ENCODE measurements around the gene GULP1. TPM values are rescaled to one million over a fixed set of nuclear protein-coding genes. Genes with fewer than 3 reads are reported as not detected.
A peak's percentile ranks its signal among the peaks of the same experiment; 100 is the strongest.

Gene GULP1
- total and polyA plus RNA-seq, 2 of the 4 experiments (the other 2 are of a cell fraction) = 24.4 to 40.1 TPM

DNA sequence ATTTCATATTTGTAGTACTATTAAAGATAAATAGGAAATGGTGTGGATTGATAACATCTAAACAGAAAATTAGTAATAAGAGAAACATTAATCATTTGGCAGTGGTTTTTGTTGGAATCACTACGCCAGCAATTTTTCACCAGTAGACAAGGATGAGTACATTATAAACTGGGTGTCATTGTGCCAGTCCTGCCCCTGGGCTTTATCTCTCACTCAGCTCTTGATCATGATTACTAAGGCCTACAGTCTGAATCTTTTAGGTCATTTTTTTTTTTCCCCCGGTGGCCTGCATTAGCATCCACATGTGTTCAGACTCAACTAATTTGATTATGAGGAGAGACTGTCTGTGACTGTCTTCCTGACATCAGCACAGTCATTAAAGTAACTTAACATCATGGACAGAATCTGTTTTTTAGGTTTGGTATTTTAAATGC, 16.2 kb downstream of the GULP1 start:
- Histone ChIP-seq H3K18ac (ENCODE audit: low read depth, low read length) (peak overlapping the region; percentile 58; the same call in 1 of the 2 replicates), H2BK120ac (ENCODE audit: low read depth, low read length) (no peak overlapping the region; the same call in 1 of the 2 replicates), H2BK15ac (ENCODE audit: low read depth, low read length) (no peak overlapping the region), H3K9ac (ENCODE audit: low read depth, low read length) (no peak overlapping the region), H3K14ac (replicated peaks; ENCODE audit: low read depth, low read length) (0 out of 2 replicates have a peak overlapping the region, but pooled peaks have one; percentile 25), H2AFZ (replicated peaks; ENCODE audit: low read length, poor library complexity) (no peak overlapping the region), H3K4ac (ENCODE audit: low read depth, low read length) (no peak overlapping the region), H3K4me1 (ENCODE audit: control insufficient read depth, insufficient read depth, low read length) (peaks cover 13% of the 10 kb centered on the region), H2AK9ac (replicated peaks; ENCODE audit: low read depth, low read length, poor library complexity) (no peak overlapping the region), H3K36me3 (ENCODE audit: control insufficient read depth, insufficient read depth, low read length) (no peaks in the 10 kb centered on the region), H3K56ac (ENCODE audit: extremely low read depth, insufficient read depth, low read length) (no peak overlapping the region), H3K4me3 (ENCODE audit: insufficient read depth, low read depth, low read length) (no peak overlapping the region), H2BK5ac (ENCODE audit: low read depth, low read length, poor library complexity, severe bottlenecking) (no peak overlapping the region), H3K23ac (ENCODE audit: low read depth, low read length) (no peak overlapping the region; the same call in 1 of the 2 replicates), H3K4me2 (ENCODE audit: low read depth, low read length) (no peak overlapping the region), H3K9me3 (ENCODE audit: control insufficient read depth, insufficient read depth, low read length) (no peaks in the 10 kb centered on the region), H2BK20ac (ENCODE audit: low read depth, low read length) (peak overlapping the region; percentile 14; the same call in 1 of the 2 replicates), H3K27me3 (ENCODE audit: control insufficient read depth, insufficient read depth, low read length) (no peaks in the 10 kb centered on the region), H4K5ac (ENCODE audit: low read depth, low read length) (no peak overlapping the region), H4K20me1 (ENCODE audit: insufficient read depth, low read length) (no peaks in the 10 kb centered on the region), H3K9me1 (ENCODE audit: insufficient read depth, low read length) (peaks cover 7% of the 10 kb centered on the region; the same call in 1 of the 2 replicates), H2AK5ac (ENCODE audit: low read depth, low read length) (no peak overlapping the region), H4K8ac (ENCODE audit: low read depth in 2 of 2, low read length in 2 of 2) (peak overlapping the region in 1 of 2 experiments; percentile 76; a peak in 1 of 4 replicates), H3K79me1 (ENCODE audit: low read depth in 1 of 2, low read length in 2 of 2) (peaks cover 49 to 69% of the 10 kb centered on the region in 2 experiments), H4K91ac (ENCODE audit: insufficient read depth, low read depth, low read length) (no peak overlapping the region), H3K27ac (ENCODE audit: insufficient read depth, low read length) (no peak overlapping the region)
- POLR2A ChIA-PET (ENCODE audit: unreplicated experiment) = no interaction called here
- no peak for DNase-seq
- CTCF ChIA-PET = interaction anchor here (0.6 to 1.0 kb wide), 4 partner anchors 15 to 676 kb away, joined by 3 to 5 read pairs (median 4); no protein-coding TSS in a partner anchor
- no peak for ATAC-seq (ENCODE audit: low read depth)
- TF ChIP-seq RFX5 (IDR thresholded peaks at IDR 0.05; ENCODE audit: low read depth, low read length) (no peak), SMC3 (IDR thresholded peaks at IDR 0.05; ENCODE audit: low read depth, low read length) (no peak), CEBPB (IDR thresholded peaks at IDR 0.05; ENCODE audit: low read depth, low read length) (no peak), MAZ (IDR thresholded peaks at IDR 0.05; ENCODE audit: borderline replicate concordance, low read depth, low read length) (no peak), MXI1 (IDR thresholded peaks at IDR 0.05; ENCODE audit: borderline replicate concordance, low read depth, low read length) (no peak), CTCF (conservative IDR thresholded peaks at IDR 0.05; ENCODE audit: low read depth, low read length) (no peak)
- intact Hi-C loops (cut with micrococcal nuclease) = no loop called here
- dilution Hi-C loops (cut with HindIII; ENCODE audit: low sequenced_read_pairs, unreplicated experiment) = no loop called here
- WGBS, 2 experiments (ENCODE audit: extremely low coverage in 2 of 2, insufficient read length in 1 of 2) = no CpG with 5 or more reads among the region's 2 CpGs
- no TSS peak for BruUV-seq (replicated peaks)
- in situ Hi-C loops (cut with MboI; ENCODE audit: low sequenced_read_pairs) = loop anchor here (25.0 kb wide), 1 partner anchor 1104 kb away; no protein-coding TSS in a partner anchor
